ENCODE data around the gene ACSL6. TPM values are rescaled to one million over a fixed set of nuclear protein-coding genes. Genes with fewer than 3 reads are reported as not detected.

The ACSL6 gene
- total and polyA plus RNA-seq, 2 donors from 2014 or later, result 1.4 to 2.1 TPM

DNA sequence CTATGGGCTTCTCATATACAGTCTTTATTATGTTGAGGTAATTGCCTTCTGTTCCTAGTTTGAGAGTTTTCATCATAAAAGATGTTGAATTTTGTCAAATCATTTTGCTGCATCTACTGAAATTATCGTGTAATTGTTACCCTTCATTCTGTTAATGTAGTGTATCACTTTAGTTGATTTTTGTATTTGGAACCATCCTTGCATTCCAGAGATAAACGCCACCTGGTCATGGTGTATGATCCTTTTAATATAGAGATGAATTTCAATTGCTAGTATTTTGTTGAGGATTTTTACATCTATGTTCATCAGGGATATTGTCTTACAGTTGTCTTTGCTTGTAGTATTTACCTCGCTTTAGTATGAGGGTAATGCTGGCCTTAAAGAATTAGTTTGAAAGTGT lies 85.3 kb downstream of the ACSL6 start:
- no peak for FAIRE-seq
- Histone ChIP-seq H3K9me3 (ENCODE audit: control insufficient read depth in 2 of 3, insufficient read depth in 1 of 3, low read length in 3 of 3) (peaks cover 0 to 22% (median 7%) of the 10 kb centered on the region in 3 donors), H3K36me3 (ENCODE audit: control insufficient read depth in 2 of 3, insufficient read depth in 3 of 3, low read length in 3 of 3) (no peaks in the 10 kb centered on the region), H3K27ac (ENCODE audit: low read depth in 2 of 2, low read length in 2 of 2) (no peak overlapping the region), H3K27me3 (ENCODE audit: control insufficient read depth, insufficient read depth, low read length) (no peaks in the 10 kb centered on the region), H3K4me1 (ENCODE audit: control insufficient read depth in 2 of 3, insufficient read depth in 2 of 3, low read depth in 1 of 3, low read length in 3 of 3) (no peaks in the 10 kb centered on the region), H3K4me3 (ENCODE audit: low read length in 3 of 3) (no peak overlapping the region), H3K9ac (ENCODE audit: low read length in 3 of 3) (no peak overlapping the region)
- intact Hi-C loops (cut with DNase I), result no loop called here
- TF ChIP-seq, protein P1, sequence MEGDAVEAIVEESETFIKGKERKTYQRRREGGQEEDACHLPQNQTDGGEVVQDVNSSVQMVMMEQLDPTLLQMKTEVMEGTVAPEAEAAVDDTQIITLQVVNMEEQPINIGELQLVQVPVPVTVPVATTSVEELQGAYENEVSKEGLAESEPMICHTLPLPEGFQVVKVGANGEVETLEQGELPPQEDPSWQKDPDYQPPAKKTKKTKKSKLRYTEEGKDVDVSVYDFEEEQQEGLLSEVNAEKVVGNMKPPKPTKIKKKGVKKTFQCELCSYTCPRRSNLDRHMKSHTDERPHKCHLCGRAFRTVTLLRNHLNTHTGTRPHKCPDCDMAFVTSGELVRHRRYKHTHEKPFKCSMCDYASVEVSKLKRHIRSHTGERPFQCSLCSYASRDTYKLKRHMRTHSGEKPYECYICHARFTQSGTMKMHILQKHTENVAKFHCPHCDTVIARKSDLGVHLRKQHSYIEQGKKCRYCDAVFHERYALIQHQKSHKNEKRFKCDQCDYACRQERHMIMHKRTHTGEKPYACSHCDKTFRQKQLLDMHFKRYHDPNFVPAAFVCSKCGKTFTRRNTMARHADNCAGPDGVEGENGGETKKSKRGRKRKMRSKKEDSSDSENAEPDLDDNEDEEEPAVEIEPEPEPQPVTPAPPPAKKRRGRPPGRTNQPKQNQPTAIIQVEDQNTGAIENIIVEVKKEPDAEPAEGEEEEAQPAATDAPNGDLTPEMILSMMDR (IDR thresholded peaks at IDR 0.05; ENCODE audit: borderline replicate concordance, extremely low read depth, insufficient read depth), result no peak
- no peak for DNase-seq

DNA sequence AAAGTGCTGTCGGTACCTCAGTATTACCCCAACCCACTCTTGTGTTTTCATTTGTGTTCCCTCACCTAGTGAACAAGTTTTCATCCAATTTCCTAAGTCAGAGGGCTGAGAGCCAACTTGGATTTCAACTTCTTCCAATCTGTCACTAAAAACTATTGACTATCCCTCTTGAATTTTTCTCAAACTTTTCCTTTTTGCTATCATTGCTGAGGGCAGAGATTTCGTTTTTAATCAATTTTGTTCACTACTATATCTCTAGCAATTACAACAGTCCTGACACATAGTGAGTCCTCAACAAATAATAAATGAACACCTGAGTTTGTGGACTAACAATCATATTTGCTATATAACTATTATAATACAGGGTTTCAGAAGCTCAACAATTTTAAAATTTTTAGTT lies 95.0 kb downstream of the ACSL6 start:
- Histone ChIP-seq H3K4me1 (ENCODE audit: control insufficient read depth in 2 of 3, insufficient read depth in 2 of 3, low read depth in 1 of 3, low read length in 3 of 3) (no peaks in the 10 kb centered on the region), H3K36me3 (ENCODE audit: control insufficient read depth in 2 of 3, insufficient read depth in 3 of 3, low read length in 3 of 3) (no peaks in the 10 kb centered on the region), H3K4me3 (ENCODE audit: low read length in 3 of 3) (no peak overlapping the region), H3K9ac (ENCODE audit: low read length in 3 of 3) (no peak overlapping the region), H3K9me3 (ENCODE audit: control insufficient read depth in 2 of 3, insufficient read depth in 1 of 3, low read length in 3 of 3) (no peaks in the 10 kb centered on the region), H3K27ac (ENCODE audit: low read depth in 2 of 2, low read length in 2 of 2) (no peak overlapping the region), H3K27me3 (ENCODE audit: control insufficient read depth, insufficient read depth, low read length) (no peaks in the 10 kb centered on the region)
- FAIRE-seq (no peak), DNase-seq (no peak)
- intact Hi-C loops (cut with DNase I), result no loop called here
- TF ChIP-seq, protein P1 (IDR thresholded peaks at IDR 0.05; ENCODE audit: borderline replicate concordance, extremely low read depth, insufficient read depth), result no peak

- TF ChIP-seq, protein P1 (IDR thresholded peaks at IDR 0.05; ENCODE audit: borderline replicate concordance, extremely low read depth, insufficient read depth), result no peak
- no peaks in the 10 kb centered on the region for H3K4me1 ChIP-seq (ENCODE audit: control insufficient read depth in 2 of 3, insufficient read depth in 2 of 3, low read depth in 1 of 3, low read length in 3 of 3)
- intact Hi-C loops (cut with DNase I), result no loop called here
- peaks cover 0 to 5% (median 0%) of the 10 kb centered on the region in 3 donors for H3K9me3 ChIP-seq (ENCODE audit: control insufficient read depth in 2 of 3, insufficient read depth in 1 of 3, low read length in 3 of 3)
- no peak overlapping the region for H3K27ac ChIP-seq (ENCODE audit: low read depth in 2 of 2, low read length in 2 of 2)
- H3K36me3 ChIP-seq (ENCODE audit: control insufficient read depth in 2 of 3, insufficient read depth in 3 of 3, low read length in 3 of 3), result no peaks in the 10 kb centered on the region
- FAIRE-seq (no peak), DNase-seq (no peak)
- no peaks in the 10 kb centered on the region for H3K27me3 ChIP-seq (ENCODE audit: control insufficient read depth, insufficient read depth, low read length)
- no peak overlapping the region for H3K4me3 ChIP-seq (ENCODE audit: low read length in 3 of 3)
- H3K9ac ChIP-seq (ENCODE audit: low read length in 3 of 3), result no peak overlapping the region
Measured at GRCh38 chr5:131914472-131914871, 97.0 kb downstream of the ACSL6 start.

DNA sequence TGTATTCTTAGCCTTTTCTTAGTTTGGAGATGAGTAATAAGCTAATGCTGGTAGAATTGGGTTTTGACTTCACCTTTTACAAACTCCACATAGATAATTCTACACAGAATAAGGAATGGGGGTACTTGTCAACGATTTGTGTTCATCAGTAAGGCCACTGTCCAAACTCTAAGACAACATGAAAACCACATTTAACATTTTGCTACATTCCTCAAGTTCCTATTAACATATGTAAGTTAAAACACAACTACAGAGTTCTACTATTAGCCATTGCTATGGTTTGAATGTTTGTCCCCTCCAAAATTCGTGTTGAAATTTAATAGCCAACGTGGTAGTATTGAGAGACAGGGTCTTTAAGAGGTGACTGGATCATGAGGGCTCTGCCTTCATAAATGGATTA lies 97.9 kb downstream of the ACSL6 start:
- H3K27me3 ChIP-seq (ENCODE audit: control insufficient read depth, insufficient read depth, low read length), result no peaks in the 10 kb centered on the region
- TF ChIP-seq, protein P1 (IDR thresholded peaks at IDR 0.05; ENCODE audit: borderline replicate concordance, extremely low read depth, insufficient read depth), result no peak
- H3K9ac ChIP-seq (ENCODE audit: low read length in 3 of 3), result no peak overlapping the region
- no peak for DNase-seq
- no peaks in the 10 kb centered on the region for H3K36me3 ChIP-seq (ENCODE audit: control insufficient read depth in 2 of 3, insufficient read depth in 3 of 3, low read length in 3 of 3)
- no peak overlapping the region for H3K27ac ChIP-seq (ENCODE audit: low read depth in 2 of 2, low read length in 2 of 2)
- peaks cover 0 to 5% (median 0%) of the 10 kb centered on the region in 3 donors for H3K9me3 ChIP-seq (ENCODE audit: control insufficient read depth in 2 of 3, insufficient read depth in 1 of 3, low read length in 3 of 3)
- H3K4me1 ChIP-seq (ENCODE audit: control insufficient read depth in 2 of 3, insufficient read depth in 2 of 3, low read depth in 1 of 3, low read length in 3 of 3), result no peaks in the 10 kb centered on the region
- intact Hi-C loops (cut with DNase I), result no loop called here
- FAIRE-seq, result no peak
- no peak overlapping the region for H3K4me3 ChIP-seq (ENCODE audit: low read length in 3 of 3)
